Stimulated activated CD4-positive, alpha-beta T cell treated with anti-CD3 and anti-CD28 coated beads, Interleukin-1b, Interleukin-23, amount 100 ng/mL, for 48 hours (primary cell): Measurements from ENCODE around the gene DLL1.

Experiments
- DNase-seq: peaks from one replicate; pipeline ENCODE4 v3.0.0-alpha.2; 2020

DLL1 gene

DNA sequence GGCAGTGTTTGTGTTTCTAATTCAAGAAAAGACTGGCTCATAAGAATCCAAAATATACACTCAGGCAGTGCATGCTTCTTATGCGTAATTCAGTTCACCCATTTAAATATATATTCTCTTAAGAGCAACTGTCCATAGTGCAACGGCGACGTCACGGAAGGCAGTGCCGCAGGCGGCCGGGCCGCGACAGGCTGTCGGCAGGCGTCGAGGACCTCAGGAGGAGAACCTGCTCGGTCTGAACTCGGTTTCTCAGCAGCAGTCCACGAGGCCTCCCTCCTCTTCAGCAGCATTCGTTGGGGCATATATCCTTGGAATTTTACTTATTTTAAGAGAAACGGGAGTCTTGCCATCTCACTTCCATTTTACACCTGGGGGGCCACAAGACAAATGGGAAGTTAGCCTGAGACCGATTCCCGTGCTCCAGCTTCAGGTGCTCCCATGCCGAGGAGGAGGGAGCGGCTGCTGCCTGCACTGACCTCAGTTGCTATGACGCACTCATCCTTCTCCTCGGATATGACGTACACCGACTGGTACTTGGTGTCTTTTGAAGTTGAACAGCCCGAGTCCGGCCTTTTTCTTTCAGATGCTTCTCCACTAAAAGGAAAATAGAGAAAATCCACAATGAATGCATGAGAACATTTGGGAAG lies 8.2 kb downstream of the DLL1 start:
- no peak for DNase-seq

DNA sequence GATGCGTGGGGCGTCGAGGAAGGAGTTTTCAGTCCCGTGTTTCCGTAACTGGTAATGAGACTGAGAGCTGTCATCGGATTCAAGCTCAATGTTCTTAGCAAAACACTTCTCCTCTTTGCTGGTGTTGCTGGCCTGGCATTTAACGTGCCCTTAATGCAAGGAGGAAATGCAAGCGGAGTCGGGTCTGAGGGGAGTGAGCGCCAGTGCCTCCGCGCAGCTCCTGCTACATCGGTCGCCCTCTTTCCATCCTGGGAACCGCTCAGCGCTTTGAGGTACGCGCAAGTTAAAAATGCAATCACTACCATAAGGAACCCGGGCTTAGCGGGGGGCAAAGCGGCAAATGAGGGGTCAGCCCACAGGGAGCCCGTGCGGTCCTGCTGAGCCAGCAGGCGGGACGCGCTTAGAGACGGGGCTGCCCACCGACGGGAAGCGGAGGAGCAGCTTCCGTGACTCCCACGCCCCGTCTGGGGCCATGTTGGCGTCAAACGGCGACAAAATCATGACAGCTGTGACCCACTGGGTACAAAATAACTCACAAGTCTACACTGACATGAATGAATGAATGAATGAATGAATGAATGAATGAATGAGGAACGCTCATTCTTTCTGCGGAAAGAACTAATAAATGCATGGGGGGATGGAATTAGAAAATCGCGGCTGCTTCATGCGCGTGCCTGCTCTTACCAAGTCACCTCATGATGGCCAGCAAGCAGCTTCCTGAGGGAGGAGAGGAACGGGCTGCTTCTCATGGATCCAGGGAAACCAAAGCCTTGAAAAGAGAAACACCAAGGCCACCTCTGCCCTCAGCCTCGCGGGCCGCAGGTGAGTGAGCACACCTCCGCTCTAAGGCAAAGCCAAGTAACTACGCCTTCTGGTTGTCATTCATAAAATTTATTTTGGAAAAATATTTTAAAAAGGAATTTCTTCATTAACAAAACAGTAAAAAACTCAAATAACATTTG lies 9.3 kb downstream of the DLL1 start:
- no peak for DNase-seq

DNA sequence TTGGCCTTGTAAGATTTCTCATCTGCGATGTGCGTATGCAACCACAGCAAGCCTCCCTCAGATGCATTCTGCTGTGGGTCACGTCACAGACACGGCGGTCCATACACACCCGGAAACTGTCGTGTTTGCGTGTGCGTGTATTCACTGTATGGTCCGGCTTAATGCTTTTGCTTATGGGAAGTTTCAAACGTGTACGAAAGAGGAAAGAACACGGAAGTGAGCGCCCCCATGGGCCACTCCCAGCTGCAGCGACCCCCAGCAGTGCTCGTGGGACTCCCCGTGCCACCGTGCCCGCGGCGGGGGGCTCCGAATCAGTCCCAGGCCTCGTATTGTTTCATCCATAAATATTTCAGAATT lies 10.2 kb downstream of the DLL1 start:
- DNase-seq = no peak

DNA sequence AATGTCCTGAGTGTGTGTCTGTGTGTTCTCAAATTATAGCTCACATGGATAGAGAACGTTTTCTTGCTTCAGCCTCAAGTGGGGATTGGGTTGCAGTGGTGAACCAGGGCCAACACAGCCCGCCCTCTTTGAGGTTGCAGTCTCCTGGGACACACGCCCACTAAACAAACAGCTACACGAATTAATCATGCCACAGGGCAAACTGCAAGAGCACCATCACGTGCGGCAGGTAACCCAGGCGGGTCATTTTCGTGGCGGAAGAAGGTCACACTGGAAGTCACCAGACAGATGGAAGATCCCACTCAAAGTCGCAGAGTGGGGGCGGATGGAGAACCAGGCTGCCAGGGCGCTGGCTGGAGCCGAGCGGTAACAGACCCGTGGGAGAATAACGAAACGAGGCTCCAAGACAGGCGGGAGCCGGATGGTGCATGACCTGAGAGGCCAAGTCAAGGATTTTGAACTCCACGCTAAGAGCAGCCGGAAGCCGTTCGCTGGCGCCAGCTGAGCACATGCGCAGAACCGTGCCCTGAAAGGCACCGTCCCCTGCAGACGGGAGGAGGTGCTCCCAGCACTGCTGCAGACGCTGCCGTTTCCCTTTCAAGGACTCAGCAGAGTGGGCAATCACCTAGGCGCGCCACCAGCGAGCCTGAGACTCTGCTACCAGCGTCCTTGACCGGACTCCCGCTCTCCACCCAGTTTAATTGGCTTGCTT lies 10.7 kb downstream of the DLL1 start:
- peak; percentile 35 for DNase-seq

DNA sequence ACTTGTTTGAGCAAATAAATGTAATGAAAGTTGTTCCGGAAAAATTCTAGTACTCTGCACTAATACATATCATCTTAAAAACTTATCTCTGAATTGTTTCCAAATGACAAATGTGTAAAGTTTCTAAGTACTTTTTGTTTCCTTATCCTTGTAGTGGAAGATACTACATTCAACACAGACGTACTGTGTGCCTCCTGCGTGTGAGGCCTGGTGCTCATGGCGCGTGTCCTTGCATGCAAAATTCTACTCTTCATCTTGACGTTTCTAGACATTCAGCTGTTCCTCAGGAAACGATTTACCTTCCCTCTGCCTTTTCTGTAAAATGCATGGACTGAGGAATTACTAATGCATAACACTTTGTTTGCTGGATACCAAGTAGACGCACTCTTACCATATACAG lies 11.5 kb downstream of the DLL1 start:
- no peak for DNase-seq

DNA sequence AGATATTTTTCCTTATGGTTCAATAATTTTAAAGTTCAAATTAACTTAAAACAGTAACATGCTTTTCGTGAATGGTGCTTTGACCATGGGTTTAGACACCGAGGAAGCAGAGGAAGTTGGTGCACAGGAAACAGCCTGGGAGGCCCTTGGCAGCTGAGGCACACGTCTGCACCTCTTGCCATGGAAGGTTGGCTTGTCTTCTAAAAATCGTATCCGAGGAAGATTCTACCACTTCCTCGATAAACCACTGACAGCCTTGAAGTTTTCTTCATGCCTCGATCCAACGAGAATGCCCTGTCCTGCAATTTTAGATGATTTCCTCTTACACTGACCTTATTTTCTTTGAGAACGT lies 12.2 kb downstream of the DLL1 start:
- DNase-seq = no peak

DNA sequence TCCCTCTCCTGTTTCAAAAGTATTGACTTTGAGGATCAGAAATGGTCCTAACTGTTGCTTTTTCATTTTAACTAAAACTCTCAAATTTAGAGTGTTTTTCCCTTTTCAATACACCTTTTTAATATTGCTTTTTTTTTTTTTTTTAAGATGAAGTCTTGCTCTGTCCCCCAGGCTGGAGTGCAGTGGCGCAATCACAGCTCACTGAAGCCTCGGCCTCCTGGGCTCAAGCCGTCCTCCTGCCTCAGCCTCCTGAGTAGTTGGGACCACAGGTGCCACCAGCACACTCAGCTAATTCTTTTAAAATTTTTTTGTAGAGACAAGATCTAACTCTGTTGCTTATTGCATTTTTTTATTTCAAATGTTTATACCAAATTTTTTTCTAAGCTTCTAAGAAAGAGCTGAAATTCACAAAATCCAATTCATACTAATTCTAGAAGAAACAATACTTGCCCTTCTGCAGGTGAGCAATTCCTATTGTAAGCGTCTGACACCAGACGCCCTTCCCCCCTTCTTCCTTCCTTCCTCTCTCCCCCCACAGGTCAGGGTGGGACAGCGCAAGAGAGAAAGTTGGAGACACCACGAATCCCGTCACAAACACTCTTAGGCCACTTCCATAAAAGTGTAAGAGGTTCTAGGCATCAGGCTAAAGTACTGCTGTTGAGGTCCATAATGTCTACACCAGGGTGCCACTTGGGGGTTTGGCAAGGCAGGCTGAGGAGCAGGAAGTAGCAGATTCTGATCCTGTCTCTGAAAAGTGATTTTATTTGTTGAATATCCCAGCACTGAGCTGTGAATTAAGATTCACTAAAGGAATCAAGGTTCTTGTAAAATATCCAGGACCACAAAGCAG lies 12.8 kb downstream of the DLL1 start:
- no peak for DNase-seq

DNA sequence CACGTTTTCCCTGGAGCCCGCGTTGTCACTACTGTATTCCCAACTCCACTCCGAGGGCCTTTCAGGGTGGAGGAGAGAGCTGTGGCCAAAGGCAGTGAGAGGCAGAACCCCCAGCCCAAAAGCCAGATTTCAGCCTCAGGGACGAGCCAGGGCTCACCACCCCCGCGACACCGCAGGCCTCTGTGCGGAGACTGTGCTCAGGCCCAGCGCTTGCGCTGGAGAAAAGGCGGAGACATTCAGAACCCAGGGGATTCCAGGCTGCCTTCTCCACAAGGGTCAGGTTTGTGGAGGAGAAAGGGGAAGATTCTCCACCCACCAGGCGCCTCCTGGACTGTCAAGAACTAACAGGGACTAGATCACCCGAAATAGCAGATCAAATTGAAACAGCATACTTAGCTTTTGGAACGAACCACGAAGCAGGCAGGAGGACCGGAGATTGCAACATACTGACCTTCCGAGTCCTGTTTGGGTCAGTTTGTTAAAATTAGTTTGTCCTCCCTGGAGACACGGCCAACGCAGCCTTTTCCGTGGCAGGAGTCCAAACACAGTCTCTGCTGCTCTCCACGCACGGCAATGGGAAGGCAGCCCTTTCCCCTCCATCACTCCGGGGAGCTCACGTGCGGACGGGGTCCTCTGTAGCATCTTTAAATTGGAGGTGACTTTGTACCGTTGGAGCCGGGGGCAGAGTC lies 14.4 kb downstream of the DLL1 start:
- DNase-seq = no peak

DNA sequence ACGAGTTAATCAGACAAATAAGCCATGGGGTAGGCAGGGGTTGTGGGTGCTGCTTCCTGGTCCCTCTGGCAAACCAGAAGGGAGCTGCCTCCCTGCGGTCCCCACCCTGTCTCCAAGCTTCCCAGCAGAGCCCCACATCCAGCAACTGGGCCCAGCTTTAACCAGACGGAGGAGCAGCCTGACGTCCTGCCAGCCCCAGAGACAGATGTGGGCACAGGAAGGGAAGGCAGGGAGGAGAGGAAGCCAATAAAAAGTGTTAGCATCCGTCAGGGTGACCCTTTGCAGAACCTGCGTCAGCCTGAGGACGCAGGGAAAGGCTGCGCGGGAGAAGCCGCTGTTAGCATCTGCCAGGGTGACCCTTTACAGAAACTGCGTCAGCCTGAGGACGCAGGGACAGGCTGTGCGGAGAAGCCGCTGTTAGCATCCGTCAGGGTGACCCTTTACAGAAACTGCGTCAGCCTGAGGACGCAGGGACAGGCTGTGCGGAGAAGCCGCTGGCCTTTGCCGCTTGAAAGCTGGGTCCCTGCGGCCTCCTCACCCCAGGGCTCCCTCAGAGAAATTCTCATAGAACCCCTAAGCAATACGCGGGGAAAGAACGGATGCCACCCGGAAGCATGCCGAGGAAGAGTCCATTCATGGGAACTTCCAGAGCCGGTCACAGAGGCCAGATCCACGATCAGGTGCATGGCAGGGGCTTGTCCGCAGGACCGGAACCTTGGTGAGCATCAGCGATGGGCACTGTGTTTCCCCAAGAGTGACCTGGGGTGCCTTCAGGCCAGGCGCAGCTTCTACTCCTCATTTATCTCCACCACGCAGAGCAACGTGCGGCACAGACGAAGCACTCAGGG lies 15.9 kb downstream of the DLL1 start:
- no peak for DNase-seq

DNA sequence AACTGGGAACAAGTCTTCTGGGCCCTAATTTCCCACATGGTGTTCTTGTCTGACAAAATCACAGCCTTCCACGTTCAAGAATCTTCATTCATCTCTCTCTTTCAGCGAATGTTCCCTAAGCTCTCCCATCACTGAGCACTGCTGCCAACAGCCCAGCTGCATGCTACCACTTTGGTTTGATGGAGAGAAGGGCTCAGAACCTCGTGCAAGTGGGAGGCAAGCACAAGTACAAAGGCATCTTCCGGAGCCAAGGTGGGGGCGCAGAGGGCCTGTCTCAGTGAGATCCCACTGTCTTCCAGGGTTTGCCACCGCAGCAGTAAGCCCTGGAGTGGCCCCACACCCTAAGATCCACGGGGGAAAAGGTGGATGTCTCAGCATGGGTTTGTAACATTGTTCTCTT lies 17.2 kb downstream of the DLL1 start:
- no peak for DNase-seq

DNA sequence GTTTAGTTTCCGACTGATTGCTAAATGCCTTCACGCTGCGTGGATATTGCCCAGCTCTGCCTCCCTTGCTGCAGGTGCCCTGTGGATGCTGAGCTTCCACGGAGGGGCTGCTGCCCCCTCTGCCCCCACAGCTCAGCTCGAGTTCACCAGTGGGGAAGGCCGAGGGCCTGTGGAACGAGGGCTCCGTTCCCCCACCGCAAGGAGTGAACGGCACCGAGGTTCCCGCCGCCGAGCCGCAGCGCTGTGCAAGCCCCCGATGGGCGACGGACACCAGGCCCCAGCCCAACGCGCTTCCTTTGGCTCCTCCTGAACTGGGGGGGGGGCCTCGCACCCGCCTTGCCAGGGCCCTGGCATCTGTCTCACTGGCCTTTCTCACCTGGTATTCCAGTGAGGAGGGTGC lies 17.7 kb downstream of the DLL1 start:
- no peak for DNase-seq

DNA sequence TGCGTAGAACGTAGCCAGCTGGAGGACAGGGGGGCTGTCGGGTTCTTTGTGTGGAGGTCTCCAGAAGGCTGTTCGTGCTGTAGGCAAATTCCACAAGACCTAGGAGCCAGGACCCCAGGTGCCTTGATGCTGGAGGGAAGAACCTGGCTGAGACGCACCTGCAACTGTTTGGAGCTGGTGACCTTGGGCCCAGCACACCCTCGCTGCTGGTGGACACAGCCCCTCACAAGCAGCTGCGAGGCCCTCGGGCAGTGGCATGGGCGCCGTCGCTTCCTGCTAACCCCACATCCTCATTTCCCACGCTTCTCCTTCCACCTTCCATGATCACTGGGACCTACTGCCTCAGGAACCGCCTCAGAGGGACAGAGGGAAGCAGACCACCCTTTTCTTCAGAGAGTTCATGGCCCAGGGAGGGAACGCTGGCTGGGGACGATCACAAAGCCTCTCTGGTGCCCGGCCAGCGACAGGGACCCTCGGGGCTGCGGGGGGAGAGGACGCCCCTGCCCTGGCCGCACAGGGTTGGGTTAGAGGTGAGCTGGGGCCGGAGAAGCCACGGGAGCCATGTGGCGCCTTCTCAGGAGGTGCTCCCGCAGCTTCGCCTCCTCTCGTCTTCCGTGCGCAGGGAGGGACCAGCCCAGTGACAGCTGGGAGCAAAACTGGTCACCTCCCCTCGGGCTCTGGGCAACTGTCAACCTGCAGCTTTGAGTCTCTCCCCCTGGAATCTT lies 18.4 kb downstream of the DLL1 start:
- no peak for DNase-seq

DNA sequence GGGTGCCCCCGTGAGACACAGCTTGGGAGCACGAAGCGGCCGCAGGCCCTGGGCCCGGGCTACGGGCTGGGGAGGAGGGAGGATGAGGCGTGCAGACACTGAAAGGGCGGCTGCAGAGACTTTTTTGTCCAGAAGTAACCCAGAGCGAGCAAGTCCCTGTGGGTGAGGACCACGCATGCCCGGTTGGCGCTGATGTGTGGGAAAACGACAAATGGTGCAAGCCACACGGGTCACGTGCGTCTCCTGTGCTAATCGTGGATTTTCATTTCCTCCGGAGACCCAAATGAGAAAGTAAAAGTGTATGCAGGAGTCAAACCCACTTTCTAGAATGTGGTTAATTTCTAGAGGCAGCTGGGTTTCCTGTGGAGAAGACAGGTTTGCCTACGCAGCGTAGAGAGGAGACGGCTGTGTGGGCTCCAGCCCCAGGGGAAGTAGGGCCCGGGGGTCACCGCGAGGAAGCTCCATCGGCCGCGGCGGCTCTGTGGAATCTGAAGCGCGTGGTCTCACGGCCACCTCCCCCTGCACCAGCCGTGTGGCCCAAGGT lies 19.0 kb downstream of the DLL1 start:
- peak; percentile 80 for DNase-seq

DNA sequence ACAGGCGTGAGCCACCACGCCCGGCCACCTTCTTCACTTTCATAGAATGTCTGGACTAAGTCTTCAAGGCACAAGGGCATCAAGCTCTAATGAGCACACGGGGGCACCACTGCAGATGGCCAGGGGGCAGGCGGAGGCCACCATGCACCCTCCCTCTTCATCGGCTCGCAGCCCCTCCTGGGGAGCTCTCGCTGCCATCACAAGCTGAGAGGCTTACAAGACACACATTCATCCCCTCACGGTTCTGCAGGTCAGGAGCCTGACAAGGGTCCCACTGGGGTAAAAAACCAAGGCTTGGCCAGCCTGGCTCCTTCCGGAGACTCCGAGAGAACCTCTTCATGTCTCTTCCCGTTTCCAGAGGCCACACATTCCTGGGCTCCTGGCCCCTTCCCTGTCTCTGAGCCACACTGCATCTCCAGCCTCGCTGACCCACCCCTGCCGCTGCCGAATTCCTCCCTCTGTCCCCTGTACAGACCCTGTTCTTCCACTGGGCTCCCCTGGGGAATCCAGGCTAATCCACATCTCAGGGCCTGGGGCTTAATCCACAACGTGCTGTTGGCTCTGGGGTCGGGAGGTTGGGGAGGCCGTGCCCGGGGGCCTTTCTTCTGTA lies 19.8 kb downstream of the DLL1 start:
- DNase-seq = no peak

DNA sequence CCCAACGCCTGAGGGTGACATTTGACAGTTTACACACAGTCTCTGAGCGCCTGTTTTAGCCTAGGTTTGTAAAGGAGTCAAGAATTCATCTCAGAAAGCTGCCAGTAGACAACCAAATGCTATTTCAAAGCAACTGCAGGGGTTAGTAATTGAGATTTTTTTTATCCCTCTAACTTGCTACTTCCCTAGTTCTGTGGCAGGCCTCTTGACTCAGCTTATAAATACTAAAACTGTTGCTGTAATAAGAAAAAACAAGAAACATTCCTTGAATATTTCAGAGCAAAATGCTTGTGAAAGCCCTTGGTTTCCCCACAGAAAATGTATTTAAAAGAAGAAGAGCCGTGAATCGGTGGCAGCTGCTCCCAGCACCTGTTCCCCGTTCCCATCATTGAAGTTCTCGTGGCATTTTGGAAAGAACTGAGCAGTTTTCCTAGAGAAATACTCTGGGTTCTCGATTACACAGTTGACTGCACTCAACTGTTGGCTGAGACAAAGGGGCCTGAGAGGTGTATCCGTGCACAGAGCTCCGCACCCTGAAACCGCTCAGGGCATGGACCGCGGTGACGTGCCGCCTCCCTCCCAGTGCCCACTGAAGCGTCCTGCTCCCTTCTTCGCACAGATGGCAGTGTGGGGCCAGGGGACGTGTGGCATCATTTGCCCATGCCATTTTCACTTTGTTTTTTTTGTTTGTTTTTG lies 20.9 kb downstream of the DLL1 start:
- DNase-seq = no peak

DNA sequence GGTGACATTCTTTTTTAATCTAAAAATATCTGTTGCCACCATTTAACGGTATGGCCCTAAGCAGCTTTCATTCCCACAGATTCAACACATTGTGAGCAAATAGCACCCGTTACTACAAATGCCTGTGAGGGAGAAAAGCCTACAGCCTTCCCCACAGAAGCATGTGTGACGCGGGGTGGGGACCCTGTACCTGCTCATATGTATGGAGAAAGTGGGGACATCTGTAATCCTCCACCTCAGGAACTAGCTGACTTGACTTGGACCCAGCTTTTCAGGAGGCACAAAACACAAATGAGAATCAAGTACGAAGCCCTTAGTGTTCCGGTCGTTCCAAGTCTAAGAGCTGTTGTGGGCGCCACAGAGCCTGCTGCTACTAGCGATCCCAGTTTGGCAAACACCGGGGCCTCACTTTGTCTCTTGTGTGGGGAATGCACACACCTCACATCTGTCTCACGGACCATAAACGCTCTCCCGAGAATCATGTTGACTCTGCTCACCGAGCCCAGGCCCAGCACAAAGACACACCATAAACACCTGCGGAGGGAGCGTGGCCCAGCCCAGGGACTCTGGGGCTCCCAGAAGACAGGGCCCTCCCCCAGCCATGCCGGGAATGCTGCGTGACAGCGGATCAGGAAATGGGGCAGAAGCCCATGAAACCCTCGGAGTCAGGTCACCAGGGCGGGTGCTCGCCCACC lies 21.6 kb downstream of the DLL1 start:
- DNase-seq = no peak

DNA sequence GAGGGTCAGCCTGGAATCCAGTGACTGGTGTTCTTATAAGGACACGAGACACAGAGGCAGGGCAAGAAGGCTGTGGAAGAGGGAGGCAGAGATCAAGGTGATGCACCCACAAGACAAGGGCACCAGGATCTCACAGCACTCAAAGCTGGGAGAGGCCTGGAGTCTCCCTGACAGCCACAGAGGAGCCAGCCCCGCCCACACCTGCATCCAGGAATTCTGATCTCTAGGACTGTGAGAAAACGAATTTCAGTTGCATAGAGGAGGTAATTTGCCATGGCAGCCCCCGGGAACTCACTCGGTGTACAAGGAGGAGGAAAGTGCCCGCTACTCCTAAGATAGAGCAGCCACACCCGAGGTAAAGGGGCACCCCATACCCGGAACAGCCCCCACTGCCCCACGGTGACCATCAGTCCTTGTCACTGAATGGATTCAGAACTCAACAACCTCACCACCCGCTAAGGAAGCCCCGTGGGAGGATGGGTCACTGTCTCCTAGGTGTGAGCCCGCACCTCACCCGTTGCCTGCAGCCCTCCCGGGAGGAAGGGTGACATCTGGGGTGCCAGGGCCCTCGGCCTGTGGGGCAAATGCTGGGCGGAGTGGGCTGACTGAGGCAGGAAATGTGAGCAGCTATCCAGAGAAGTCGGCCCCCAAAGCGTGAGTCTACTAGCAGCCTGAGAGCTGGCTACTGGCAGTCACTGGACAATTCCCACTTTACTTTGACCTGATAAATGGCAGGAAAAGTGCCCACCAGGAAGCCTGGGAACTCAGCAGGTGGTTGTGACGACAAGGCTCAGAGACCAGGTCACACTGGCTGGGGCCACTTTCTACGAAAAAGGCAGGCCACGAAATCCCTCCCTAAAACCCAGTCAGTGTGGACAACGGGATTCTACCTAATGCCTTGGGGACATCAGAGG lies 22.4 kb downstream of the DLL1 start:
- DNase-seq = no peak

DNA sequence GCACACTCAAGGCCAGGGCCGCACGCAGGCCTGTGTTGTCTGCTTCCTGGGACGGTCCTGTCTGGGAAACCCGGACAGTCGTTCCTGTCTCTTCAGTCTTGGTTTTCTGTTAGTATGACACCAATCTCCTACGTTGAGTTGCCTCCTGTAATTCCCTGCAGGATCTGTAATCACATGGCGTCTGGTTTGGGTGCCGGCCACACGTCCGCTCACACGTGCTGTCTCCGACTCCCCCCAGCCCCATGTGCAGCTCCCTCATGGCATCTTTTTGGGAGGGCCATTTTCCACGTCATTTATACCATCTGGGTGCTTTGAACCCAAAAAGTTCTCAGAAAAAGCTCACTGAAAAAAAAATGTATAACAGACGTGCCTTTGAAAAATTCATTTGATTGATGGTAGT lies 23.2 kb downstream of the DLL1 start:
- DNase-seq = no peak
